Myocyte (in vitro differentiated cells): ENCODE results near the gene STAP2. TPM values are rescaled to one million over a fixed set of nuclear protein-coding genes. Genes with fewer than 3 reads are reported as not detected.
"Not testable (repeated sequence)": the region's sequence is repeated elsewhere in the genome, so short reads cannot be mapped to it uniquely, and the experiment has no call there.

Experiments
- DNase-seq: peaks from one replicate; pipeline ENCODE4 v3.0.0-alpha.2; 2012; ENCODE audit warnings: low read depth
- total RNA-seq: library from RNA; depleted of rRNA; stranded (reverse); fragments of >200 nt; gene quantifications from 2 replicates; pipeline ENCODE4 v1.2.3, GENCODE V29; 2014

The STAP2 gene
- total RNA-seq, 1 donor from 2014 or later, result 4.5 TPM

- DNase-seq, result no peak
These were observed 21.0 kb upstream of the STAP2 start for GRCh38 chr19:4359627-4360000.

- peak; percentile 1 for DNase-seq
These were observed 20.3 kb upstream of the STAP2 start for GRCh38 chr19:4358709-4359626.

- peak; percentile 38 for DNase-seq
These were observed 19.3 kb upstream of the STAP2 start for GRCh38 chr19:4357921-4358326.

- DNase-seq, result peak; percentile 18
These were observed 18.6 kb upstream of the STAP2 start for GRCh38 chr19:4357095-4357797.

- peak; percentile 13 for DNase-seq
These were observed 16.3 kb upstream of the STAP2 start for GRCh38 chr19:4354897-4355296.

- peak; percentile 5 for DNase-seq
These were observed 15.7 kb upstream of the STAP2 start for GRCh38 chr19:4354282-4354681.

- peak; percentile 72 for DNase-seq
These were observed 14.1 kb upstream of the STAP2 start for GRCh38 chr19:4352701-4353121.

GRCh38 chr19:4350726-4351125, 12.1 kb upstream of the STAP2 start:
- peak; percentile 10 for DNase-seq

GRCh38 chr19:4350111-4350510, 11.5 kb upstream of the STAP2 start:
- no peak for DNase-seq

GRCh38 chr19:4349225-4349624, 10.6 kb upstream of the STAP2 start:
- not testable (repeated sequence) for DNase-seq

- no peak for DNase-seq
These were observed 8.9 kb upstream of the STAP2 start for GRCh38 chr19:4347521-4347920.

GRCh38 chr19:4346020-4346383, 7.4 kb upstream of the STAP2 start:
- DNase-seq, result no peak

GRCh38 chr19:4345342-4346019, 6.9 kb upstream of the STAP2 start:
- no peak for DNase-seq

GRCh38 chr19:4343370-4344307, 5.0 kb upstream of the STAP2 start, which contains the start of gene MPND:
MPND (plus strand) TSS chr19:4343562; CDS start chr19:4343594, 32 bp downstream.
- peak; percentile 89 for DNase-seq

GRCh38 chr19:4342615-4343369, 4.2 kb upstream of the STAP2 start:
- DNase-seq, result peak; percentile 100

- DNase-seq, result no peak
These were observed 3.6 kb upstream of the STAP2 start for GRCh38 chr19:4342314-4342614.

GRCh38 chr19:4337906-4338440, 654 bp downstream of the STAP2 start:
- no peak for DNase-seq

GRCh38 chr19:4334929-4335570, 3.6 kb downstream of the STAP2 start:
- no peak for DNase-seq

- no peak for DNase-seq
These were observed 8.8 kb downstream of the STAP2 start for GRCh38 chr19:4329858-4330257.
